HL-60/S4 treated with retinoic acid at 250 ng/mL for 4 days and 3 days (cell line): ENCODE results near the gene MUC5AC.
"Not testable (repeated sequence)": the region's sequence is repeated elsewhere in the genome, so short reads cannot be mapped to it uniquely, and the experiment has no call there.

ENCODE experiments used
- in situ Hi-C: fragments of 300-500 bp; cut with MboI; formaldehyde crosslinking; loops from 2 replicates; pipeline ENCODE4 v1.7.0; 2022; ENCODE audit warnings: low sequenced_read_pairs

Gene MUC5AC

DNA sequence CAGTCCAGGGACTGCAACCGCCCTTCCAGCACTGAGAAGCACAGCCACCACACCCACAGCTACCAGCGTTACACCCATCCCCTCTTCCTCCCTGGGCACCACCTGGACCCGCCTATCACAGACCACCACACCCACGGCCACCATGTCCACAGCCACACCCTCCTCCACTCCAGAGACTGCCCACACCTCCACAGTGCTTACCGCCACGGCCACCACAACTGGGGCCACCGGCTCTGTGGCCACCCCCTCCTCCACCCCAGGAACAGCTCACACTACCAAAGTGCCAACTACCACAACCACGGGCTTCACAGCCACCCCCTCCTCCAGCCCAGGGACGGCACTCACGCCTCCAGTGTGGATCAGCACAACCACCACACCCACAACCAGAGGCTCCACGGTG lies 85.0 kb downstream of the MUC5AC start:
- in situ Hi-C loops = not testable (repeated sequence)

DNA sequence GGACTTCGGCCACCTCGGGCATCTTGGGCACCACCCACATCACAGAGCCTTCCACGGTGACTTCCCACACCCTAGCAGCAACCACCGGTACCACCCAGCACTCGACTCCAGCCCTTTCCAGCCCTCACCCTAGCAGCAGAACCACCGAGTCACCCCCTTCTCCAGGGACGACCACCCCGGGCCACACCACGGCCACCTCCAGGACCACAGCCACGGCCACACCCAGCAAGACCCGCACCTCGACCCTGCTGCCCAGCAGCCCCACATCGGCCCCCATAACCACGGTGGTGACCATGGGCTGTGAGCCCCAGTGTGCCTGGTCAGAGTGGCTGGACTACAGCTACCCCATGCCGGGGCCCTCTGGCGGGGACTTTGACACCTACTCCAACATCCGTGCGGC lies 85.8 kb downstream of the MUC5AC start:
- in situ Hi-C loops = not testable (repeated sequence)

DNA sequence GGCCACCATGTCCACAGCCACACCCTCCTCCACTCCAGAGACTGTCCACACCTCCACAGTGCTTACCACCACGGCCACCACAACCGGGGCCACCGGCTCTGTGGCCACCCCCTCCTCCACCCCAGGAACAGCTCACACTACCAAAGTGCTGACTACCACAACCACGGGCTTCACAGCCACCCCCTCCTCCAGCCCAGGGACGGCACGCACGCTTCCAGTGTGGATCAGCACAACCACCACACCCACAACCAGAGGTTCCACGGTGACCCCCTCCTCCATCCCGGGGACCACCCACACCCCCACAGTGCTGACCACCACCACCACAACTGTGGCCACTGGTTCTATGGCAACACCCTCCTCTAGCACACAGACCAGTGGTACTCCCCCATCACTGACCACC lies 86.8 kb downstream of the MUC5AC start:
- in situ Hi-C loops = not testable (repeated sequence)

DNA sequence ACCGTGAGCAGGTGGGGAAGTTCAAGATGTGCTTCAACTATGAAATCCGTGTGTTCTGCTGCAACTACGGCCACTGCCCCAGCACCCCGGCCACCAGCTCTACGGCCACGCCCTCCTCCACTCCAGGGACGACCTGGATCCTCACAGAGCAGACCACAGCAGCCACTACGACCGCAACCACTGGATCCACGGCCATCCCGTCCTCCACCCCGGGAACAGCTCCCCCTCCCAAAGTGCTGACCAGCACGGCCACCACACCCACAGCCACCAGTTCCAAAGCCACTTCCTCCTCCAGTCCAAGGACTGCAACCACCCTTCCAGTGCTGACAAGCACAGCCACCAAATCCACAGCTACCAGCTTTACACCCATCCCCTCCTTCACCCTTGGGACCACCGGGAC lies 88.0 kb downstream of the MUC5AC start:
- in situ Hi-C loops = not testable (repeated sequence)

DNA sequence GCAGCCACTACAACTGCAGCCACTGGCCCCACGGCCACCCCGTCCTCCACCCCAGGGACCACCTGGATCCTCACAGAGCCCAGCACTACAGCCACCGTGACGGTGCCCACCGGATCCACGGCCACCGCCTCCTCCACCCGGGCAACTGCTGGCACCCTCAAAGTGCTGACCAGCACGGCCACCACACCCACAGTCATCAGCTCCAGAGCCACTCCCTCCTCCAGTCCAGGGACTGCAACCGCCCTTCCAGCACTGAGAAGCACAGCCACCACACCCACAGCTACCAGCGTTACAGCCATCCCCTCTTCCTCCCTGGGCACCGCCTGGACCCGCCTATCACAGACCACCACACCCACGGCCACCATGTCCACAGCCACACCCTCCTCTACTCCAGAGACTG lies 88.5 kb downstream of the MUC5AC start:
- in situ Hi-C loops = not testable (repeated sequence)

DNA sequence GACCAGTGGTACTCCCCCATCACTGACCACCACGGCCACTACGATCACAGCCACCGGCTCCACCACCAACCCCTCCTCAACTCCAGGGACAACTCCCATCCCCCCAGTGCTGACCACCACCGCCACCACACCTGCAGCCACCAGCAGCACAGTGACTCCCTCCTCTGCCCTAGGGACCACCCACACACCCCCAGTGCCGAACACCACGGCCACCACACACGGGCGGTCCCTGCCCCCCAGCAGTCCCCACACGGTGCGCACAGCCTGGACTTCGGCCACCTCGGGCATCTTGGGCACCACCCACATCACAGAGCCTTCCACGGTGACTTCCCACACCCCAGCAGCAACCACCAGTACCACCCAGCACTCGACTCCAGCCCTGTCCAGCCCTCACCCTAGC lies 89.3 kb downstream of the MUC5AC start:
- in situ Hi-C loops = not testable (repeated sequence)

DNA sequence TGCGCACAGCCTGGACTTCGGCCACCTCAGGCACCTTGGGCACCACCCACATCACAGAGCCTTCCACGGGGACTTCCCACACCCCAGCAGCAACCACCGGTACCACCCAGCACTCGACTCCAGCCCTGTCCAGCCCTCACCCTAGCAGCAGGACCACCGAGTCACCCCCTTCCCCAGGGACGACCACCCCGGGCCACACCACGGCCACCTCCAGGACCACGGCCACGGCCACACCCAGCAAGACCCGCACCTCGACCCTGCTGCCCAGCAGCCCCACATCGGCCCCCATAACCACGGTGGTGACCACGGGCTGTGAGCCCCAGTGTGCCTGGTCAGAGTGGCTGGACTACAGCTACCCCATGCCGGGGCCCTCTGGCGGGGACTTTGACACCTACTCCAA lies 91.2 kb downstream of the MUC5AC start:
- in situ Hi-C loops = not testable (repeated sequence)

DNA sequence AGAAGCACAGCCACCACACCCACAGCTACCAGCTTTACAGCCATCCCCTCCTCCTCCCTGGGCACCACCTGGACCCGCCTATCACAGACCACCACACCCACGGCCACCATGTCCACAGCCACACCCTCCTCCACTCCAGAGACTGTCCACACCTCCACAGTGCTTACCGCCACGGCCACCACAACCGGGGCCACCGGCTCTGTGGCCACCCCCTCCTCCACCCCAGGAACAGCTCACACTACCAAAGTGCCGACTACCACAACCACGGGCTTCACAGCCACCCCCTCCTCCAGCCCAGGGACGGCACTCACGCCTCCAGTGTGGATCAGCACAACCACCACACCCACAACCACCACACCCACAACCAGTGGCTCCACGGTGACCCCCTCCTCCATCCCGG lies 92.7 kb downstream of the MUC5AC start:
- in situ Hi-C loops = not testable (repeated sequence)
